Natural killer cell (primary cell): ENCODE results near the gene HSD11B1. TPM values are rescaled to one million over a fixed set of nuclear protein-coding genes. Genes with fewer than 3 reads are reported as not detected.

Experiments
- ATAC-seq, 3 donors: fragments of 150-1000 bp in 2 of 3; fragments of 200-7000 bp in 1 of 3; cut with Tn5 transposase; 1 replicate in 1 of 3; 2 replicates in 2 of 3; pipeline ENCODE4 v1.10.0; 2021; ENCODE audit warnings: mild to moderate bottlenecking in 2 of 3, moderate library complexity in 2 of 3
- DNase-seq, 2 donors: peaks; one replicate each; pipeline versions ENCODE4 v3.0.0 to v3.0.0-alpha.2; 2013 to 2021; ENCODE audit warnings: mixed read lengths in 1 of 2
- H3K27ac ChIP-seq: one replicate; pipeline ENCODE4 v1.5.1; 2013; ENCODE audit warnings: mild to moderate bottlenecking, low read length
- H3K27me3 ChIP-seq: one replicate; pipeline ENCODE4 v1.6.1; 2013; ENCODE audit warnings: low read length; ENCODE audit not compliant: control insufficient read depth, insufficient read depth
- H3K36me3 ChIP-seq: one replicate; pipeline ENCODE4 v1.6.1; 2013; ENCODE audit warnings: low read length; ENCODE audit not compliant: control insufficient read depth, insufficient read depth
- H3K4me1 ChIP-seq: one replicate; pipeline ENCODE4 v1.6.1; 2013; ENCODE audit warnings: low read length; ENCODE audit not compliant: control insufficient read depth, insufficient read depth
- H3K4me3 ChIP-seq: one replicate; pipeline ENCODE4 v1.5.1; 2013; ENCODE audit warnings: low read length
- H3K9me3 ChIP-seq: one replicate; pipeline ENCODE4 v1.6.1; 2013; ENCODE audit warnings: low read length; ENCODE audit not compliant: control insufficient read depth, insufficient read depth
- H3K27ac Mint-ChIP-seq, 2 donors: one replicate each; pipeline ENCODE4 v1.8.0; 2022; ENCODE audit warnings: mild to moderate bottlenecking in 2 of 2, mixed read lengths in 2 of 2, moderate library complexity in 1 of 2
- H3K27me3 Mint-ChIP-seq, 2 donors: one replicate each; pipeline ENCODE4 v1.8.0; 2022; ENCODE audit warnings: low read depth in 2 of 2, mixed read lengths in 2 of 2
- H3K36me3 Mint-ChIP-seq: one replicate; pipeline ENCODE4 v1.8.0; 2022; ENCODE audit warnings: mixed read lengths
- H3K4me1 Mint-ChIP-seq, 2 donors: one replicate each; pipeline ENCODE4 v1.8.0; 2022; ENCODE audit warnings: mixed read lengths in 2 of 2
- H3K4me3 Mint-ChIP-seq: one replicate; pipeline ENCODE4 v1.8.0; 2022; ENCODE audit warnings: mild to moderate bottlenecking, moderate library complexity, mixed read lengths
- H3K9me3 Mint-ChIP-seq, 2 donors: one replicate each; pipeline ENCODE4 v1.8.0; 2022; ENCODE audit warnings: mixed read lengths in 2 of 2
- CTCF ChIP-seq: fragments of 200-600 bp; IDR thresholded peaks from one replicate; pipeline ENCODE4 v1.8.0; 2022; ENCODE audit warnings: antibody characterized with exemption
- WGBS: methylation state at CpG from one replicate; pipeline ENCODE4 v1.1.7; 2013; ENCODE audit warnings: missing lambda C conversion rate; ENCODE audit not compliant: insufficient coverage; 5-methylcytosine and 5-hydroxymethylcytosine counted together
- intact Hi-C: fragments of 100-400 bp; cut with micrococcal nuclease; formaldehyde crosslinking; loops from one replicate; pipeline ENCODE4 v1.14.2; 2022
- total RNA-seq, 4 donors: library from RNA; stranded (reverse); fragments of 120-200 nt in 1 of 4; gene quantifications; one replicate each; pipeline versions ENCODE4 v1.2.3 to v1.2.4, GENCODE V29; 2013 to 2022

The HSD11B1 gene
- total RNA-seq, 3 donors from 2014 or later (not counting 1 experiment from before 2014, with no cell fraction given): not detected

- ATAC-seq (no peak), DNase-seq (peak in 1 of 2 donors; percentile 36)
- 79% methylated on average over 4 of the region's 4 CpGs for WGBS
- Mint-ChIP-seq H3K4me1 (peaks cover 24 to 26% of the 10 kb centered on the region in 2 donors), H3K4me3 (no peak overlapping the region), H3K9me3 (no peaks in the 10 kb centered on the region), H3K27me3 (no peaks in the 10 kb centered on the region), H3K27ac (peak overlapping the region; percentile 85 to 92), H3K36me3 (no peaks in the 10 kb centered on the region)
- intact Hi-C loops: loop anchor here (5.0 kb wide), 1 partner anchor 56 kb away; no protein-coding TSS in a partner anchor
- TF ChIP-seq CTCF: no peak
- no peak overlapping the region for H3K27ac ChIP-seq
- H3K4me1 ChIP-seq: peaks cover 28% of the 10 kb centered on the region
- H3K9me3 ChIP-seq: no peaks in the 10 kb centered on the region
- H3K4me3 ChIP-seq: no peak overlapping the region
- no peaks in the 10 kb centered on the region for H3K36me3 ChIP-seq
- no peaks in the 10 kb centered on the region for H3K27me3 ChIP-seq
Measured at GRCh38 chr1:209748620-209749019, 44.0 kb downstream of the HSD11B1 start.

- intact Hi-C loops: loop anchor here (5.0 kb wide), 1 partner anchor 57 kb away; no protein-coding TSS in a partner anchor
- Mint-ChIP-seq H3K4me1 (peaks cover 24 to 26% of the 10 kb centered on the region in 2 donors), H3K27ac (no peak overlapping the region), H3K9me3 (no peaks in the 10 kb centered on the region), H3K27me3 (no peaks in the 10 kb centered on the region), H3K4me3 (no peak overlapping the region), H3K36me3 (no peaks in the 10 kb centered on the region)
- Histone ChIP-seq H3K4me1 (peaks cover 28% of the 10 kb centered on the region), H3K4me3 (no peak overlapping the region), H3K9me3 (no peaks in the 10 kb centered on the region), H3K27ac (no peak overlapping the region), H3K27me3 (no peaks in the 10 kb centered on the region), H3K36me3 (no peaks in the 10 kb centered on the region)
- no peak for ATAC-seq
- DNase-seq: no peak
- 75% methylated on average over 1 of the region's 2 CpGs for WGBS
- TF ChIP-seq CTCF: no peak
Measured at GRCh38 chr1:209749205-209749604, 44.6 kb downstream of the HSD11B1 start.

- Mint-ChIP-seq H3K36me3 (no peaks in the 10 kb centered on the region), H3K9me3 (no peaks in the 10 kb centered on the region), H3K27me3 (no peaks in the 10 kb centered on the region), H3K4me3 (no peak overlapping the region), H3K27ac (no peak overlapping the region), H3K4me1 (peaks cover 24 to 27% of the 10 kb centered on the region in 2 donors)
- no peaks in the 10 kb centered on the region for H3K9me3 ChIP-seq
- no peak overlapping the region for H3K4me3 ChIP-seq
- no peaks in the 10 kb centered on the region for H3K36me3 ChIP-seq
- intact Hi-C loops: loop anchor here (5.0 kb wide), 1 partner anchor 57 kb away; no protein-coding TSS in a partner anchor
- ATAC-seq (no peak), DNase-seq (peak in 1 of 2 donors; percentile 28)
- 85% methylated on average over 3 of the region's 6 CpGs for WGBS
- peaks cover 31% of the 10 kb centered on the region for H3K4me1 ChIP-seq
- H3K27ac ChIP-seq: no peak overlapping the region
- H3K27me3 ChIP-seq: no peaks in the 10 kb centered on the region
- no peak for TF ChIP-seq CTCF
Measured at GRCh38 chr1:209749670-209750323, 45.2 kb downstream of the HSD11B1 start.
